Upper lobe of left lung (tissue), 6 donors: ENCODE results near the gene HSP90AA1. TPM values are rescaled to one million over a fixed set of nuclear protein-coding genes. Genes with fewer than 3 reads are reported as not detected.

Source experiments
- ATAC-seq, 2 donors: fragments of 200-7000 bp; cut with Tn5 transposase; one replicate each; pipeline ENCODE4 v1.9.1; 2022; ENCODE audit warnings: mild to moderate bottlenecking in 2 of 2, moderate library complexity in 2 of 2; ENCODE audit not compliant: low FRiP score in 2 of 2
- DNase-seq, 2 donors: peaks; one replicate each; pipeline ENCODE4 v3.0.0-alpha.2; 2019 to 2020
- H3K27ac ChIP-seq, 4 donors: fragments of 200-600 bp; sonication (generic); one replicate each; pipeline ENCODE4 v1.5.1; 2016 to 2019
- H3K27me3 ChIP-seq, 4 donors: fragments of 200-600 bp; sonication (generic); one replicate each; pipeline ENCODE4 v1.5.1; 2017 to 2019
- H3K36me3 ChIP-seq, 4 donors: fragments of 200-600 bp; sonication (generic); one replicate each; pipeline ENCODE4 v1.5.1; 2016 to 2019
- H3K4me1 ChIP-seq, 4 donors: fragments of 200-600 bp; sonication (generic); one replicate each; pipeline ENCODE4 v1.5.1; 2018 to 2019
- H3K4me3 ChIP-seq, 4 donors: fragments of 200-600 bp; sonication (generic); one replicate each; pipeline ENCODE4 v1.5.1; 2017 to 2019; ENCODE audit warnings: mild to moderate bottlenecking in 2 of 4, moderate library complexity in 1 of 4
- H3K9me3 ChIP-seq, 4 donors: fragments of 200-600 bp; sonication (generic); one replicate each; pipeline ENCODE4 v1.5.1; 2018 to 2019
- CTCF ChIP-seq, 6 experiments: fragments of 450-650 bp in 4 of 6; fragments of 200-600 bp in 2 of 6; sonication (generic) in 2 of 6; IDR thresholded peaks; one replicate each; pipeline ENCODE4 v1.5.1; 2016 to 2019; ENCODE audit warnings: antibody characterized with exemption in 6 of 6
- EP300 ChIP-seq, 4 donors: sonication (generic); formaldehyde crosslinking; IDR thresholded peaks; one replicate each; pipeline ENCODE4 v1.5.1; 2017; ENCODE audit warnings: antibody characterized with exemption in 4 of 4, control low read depth in 2 of 4
- POLR2A ChIP-seq, 4 donors: fragments of 450-650 bp; IDR thresholded peaks; one replicate each; pipeline ENCODE4 v1.5.1; 2016 to 2017; ENCODE audit warnings: antibody characterized with exemption in 4 of 4, mild to moderate bottlenecking in 2 of 4
- POLR2AphosphoS5 ChIP-seq, 2 donors: sonication (generic); formaldehyde crosslinking; IDR thresholded peaks; one replicate each; pipeline ENCODE4 v1.5.1; 2017; ENCODE audit warnings: antibody characterized with exemption in 2 of 2
- WGBS, 2 donors: methylation state at CpG; one replicate each; pipeline ENCODE4 v1.1.5; 2017 to 2018; 5-methylcytosine and 5-hydroxymethylcytosine counted together
- total RNA-seq, 6 donors: library from RNA; depleted of rRNA in 4 of 6; stranded (reverse); fragments of >200 nt in 4 of 6; gene quantifications; one replicate each; pipeline versions ENCODE4 v1.1.0 to v1.2.1, GENCODE V29; 2016 to 2021
- donor health status: DM: no; HTN: no; CAD: no; lungs with moderate emphysema.
- donor health status: DM: no; HTN: yes; CAD: no; lungs with severe emphysema.

Gene HSP90AA1
- total RNA-seq, 6 donors from 2014 or later: 147 to 509 (median 258) TPM

GRCh38 chr14:102056694-102057442 lies 30.0 kb downstream of the HSP90AA1 start:
- Histone ChIP-seq H3K36me3 (peaks cover 0 to 25% (median 13%) of the 10 kb centered on the region in 4 donors), H3K9me3 (no peaks in the 10 kb centered on the region), H3K4me3 (no peak overlapping the region), H3K27ac (no peak overlapping the region), H3K4me1 (no peaks in the 10 kb centered on the region), H3K27me3 (no peaks in the 10 kb centered on the region)
- ATAC-seq (peak in 1 of 2 donors; percentile 13), DNase-seq (no peak)
- WGBS, 2 donors: 86 to 87% methylated on average over 31 of the region's 31 CpGs
- TF ChIP-seq POLR2A (IDR thresholded peaks at IDR 0.05) (no peak), POLR2AphosphoS5 (IDR thresholded peaks at IDR 0.05) (no peak), CTCF (IDR thresholded peaks at IDR 0.05) (no peak), EP300 (IDR thresholded peaks at IDR 0.05) (no peak)

- no peak overlapping the region for H3K27ac ChIP-seq
- TF ChIP-seq CTCF (IDR thresholded peaks at IDR 0.05) (no peak), EP300 (IDR thresholded peaks at IDR 0.05) (no peak), POLR2AphosphoS5 (IDR thresholded peaks at IDR 0.05) (no peak), POLR2A (IDR thresholded peaks at IDR 0.05) (no peak)
- WGBS, 2 donors: 70 to 81% methylated on average over 24 of the region's 24 CpGs
- no peak overlapping the region for H3K4me3 ChIP-seq
- H3K4me1 ChIP-seq: no peaks in the 10 kb centered on the region
- H3K27me3 ChIP-seq: no peaks in the 10 kb centered on the region
- H3K9me3 ChIP-seq: no peaks in the 10 kb centered on the region
- DNase-seq (no peak), ATAC-seq (peak in 1 of 2 donors; percentile 21)
- peaks cover 11 to 40% (median 27%) of the 10 kb centered on the region in 4 donors for H3K36me3 ChIP-seq
These were observed 31.5 kb downstream of the HSP90AA1 start for GRCh38 chr14:102055181-102055901.

- DNase-seq (no peak), ATAC-seq (no peak)
- H3K9me3 ChIP-seq: no peaks in the 10 kb centered on the region
- WGBS, 2 donors: 90 to 94% methylated on average over 10 of the region's 10 CpGs
- no peak overlapping the region for H3K27ac ChIP-seq
- H3K4me1 ChIP-seq: no peaks in the 10 kb centered on the region
- H3K36me3 ChIP-seq: peaks cover 39 to 68% (median 56%) of the 10 kb centered on the region in 4 donors
- no peak overlapping the region for H3K4me3 ChIP-seq
- TF ChIP-seq POLR2A (IDR thresholded peaks at IDR 0.05): no peak
- no peak for TF ChIP-seq CTCF (IDR thresholded peaks at IDR 0.05)
- no peak for TF ChIP-seq POLR2AphosphoS5 (IDR thresholded peaks at IDR 0.05)
- TF ChIP-seq EP300 (IDR thresholded peaks at IDR 0.05): no peak
- H3K27me3 ChIP-seq: no peaks in the 10 kb centered on the region
These were observed 34.3 kb downstream of the HSP90AA1 start for GRCh38 chr14:102052522-102052921.

GRCh38 chr14:102050625-102051024 lies 36.2 kb downstream of the HSP90AA1 start:
- peaks cover 0 to 3% (median 1%) of the 10 kb centered on the region in 4 donors for H3K4me1 ChIP-seq
- WGBS, 2 donors: 72% methylated on average over 11 of the region's 11 CpGs
- no peak for ATAC-seq
- no peak overlapping the region for H3K4me3 ChIP-seq
- no peaks in the 10 kb centered on the region for H3K27me3 ChIP-seq
- peaks cover 40 to 86% (median 66%) of the 10 kb centered on the region in 4 donors for H3K36me3 ChIP-seq
- no peak for TF ChIP-seq POLR2A (IDR thresholded peaks at IDR 0.05)
- no peak for TF ChIP-seq CTCF (IDR thresholded peaks at IDR 0.05)
- TF ChIP-seq EP300 (IDR thresholded peaks at IDR 0.05): no peak
- TF ChIP-seq POLR2AphosphoS5 (IDR thresholded peaks at IDR 0.05): no peak
- no peak for DNase-seq
- H3K9me3 ChIP-seq: no peaks in the 10 kb centered on the region
- H3K27ac ChIP-seq: no peak overlapping the region
